CD4-positive, alpha-beta T cell treated with Interleukin-12 subunit alpha and Interleukin-12 subunit beta, for 1 hour (primary cell): Measurements from ENCODE around the gene CDK16.
A peak's percentile ranks its signal among the peaks of the same experiment; 100 is the strongest.

ENCODE experiments used
- DNase-seq: peaks from one replicate; pipeline ENCODE4 v3.0.0-alpha.2; 2020

Gene CDK16

DNA sequence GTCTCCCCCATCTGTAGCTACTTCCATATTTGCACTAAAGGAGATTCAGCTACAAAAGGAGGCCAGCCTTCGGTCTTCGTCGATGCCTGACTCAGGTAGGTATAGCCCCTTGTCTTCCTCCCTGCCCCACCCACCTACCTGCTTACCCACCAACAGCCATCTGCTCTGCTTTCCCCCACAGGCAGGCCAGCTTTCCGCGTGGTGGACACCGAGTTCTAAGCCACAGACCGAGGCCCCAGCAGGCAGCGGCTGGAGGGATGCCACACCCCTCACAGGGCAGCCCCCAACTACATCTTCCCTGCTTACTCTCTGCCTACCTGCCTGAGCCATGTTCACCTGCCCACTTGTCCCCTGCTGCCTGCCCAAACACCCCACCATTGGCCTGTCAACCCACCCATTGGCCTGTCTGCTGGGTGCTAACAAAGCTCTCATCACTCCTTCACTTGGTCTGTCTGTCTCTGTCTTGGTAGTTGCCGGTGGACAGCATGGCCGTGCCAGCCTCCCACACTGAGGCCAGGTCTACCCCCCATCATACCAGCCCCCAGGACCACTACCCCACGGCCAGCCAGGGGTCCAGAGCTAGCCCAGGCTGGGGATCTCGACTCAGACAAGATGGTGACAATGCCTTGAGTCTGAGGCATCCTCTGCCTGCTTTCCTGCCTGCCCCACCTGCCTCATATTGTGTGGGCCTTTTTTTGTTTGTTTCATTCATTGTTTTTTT is 10.2 kb downstream of the CDK16 start:
- DNase-seq: no peak

DNA sequence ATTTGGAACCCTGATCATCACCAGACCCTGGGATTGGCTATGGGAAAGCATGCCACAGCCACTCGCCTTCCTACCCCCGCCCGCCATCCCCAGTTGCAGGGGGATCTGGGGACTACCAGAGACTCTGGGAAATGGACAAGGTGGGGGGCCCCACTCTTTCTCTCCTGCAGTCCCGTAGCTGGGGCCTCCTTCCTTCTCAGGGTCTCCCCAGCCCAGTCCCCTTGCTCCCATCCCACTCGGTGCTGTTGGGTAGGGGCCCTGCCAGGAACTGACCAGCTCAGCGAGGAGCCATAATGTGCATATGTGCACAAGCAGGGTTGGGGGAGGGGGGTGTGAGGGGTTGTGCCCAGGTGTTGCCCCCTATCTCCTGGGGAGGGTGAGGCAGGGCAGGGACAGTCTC is 10.9 kb downstream of the CDK16 start:
- no peak for DNase-seq

- DNase-seq: no peak
These were observed 11.8 kb downstream of the CDK16 start for GRCh38 chrX:47230136-47230868.

DNA sequence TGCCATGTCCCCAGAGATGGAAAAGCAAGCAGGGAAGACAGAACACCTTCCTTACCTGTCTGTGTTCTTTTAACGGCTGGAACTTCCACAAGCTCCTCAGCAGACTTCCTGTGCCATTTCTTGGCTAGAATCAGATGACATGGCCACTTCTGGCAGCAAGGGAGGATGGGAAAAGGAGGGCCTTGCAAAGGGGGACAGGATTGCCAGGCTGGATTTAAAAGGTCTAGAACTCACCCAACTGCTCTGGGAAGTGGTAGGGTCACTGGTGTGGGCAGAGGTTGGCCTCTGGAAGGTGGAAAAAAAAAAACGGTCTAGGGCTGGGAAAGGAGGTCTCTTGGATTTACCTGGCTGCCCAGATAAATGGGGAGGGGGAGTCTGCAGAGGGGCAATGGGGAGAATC is 12.7 kb downstream of the CDK16 start:
- no peak for DNase-seq

GRCh38 chrX:47232197-47232802 is 13.8 kb downstream of the CDK16 start:
- no peak for DNase-seq

GRCh38 chrX:47232803-47233332 is 14.4 kb downstream of the CDK16 start, which contains the start of gene USP11:
Gene USP11, plus strand, starts transcription at chrX:47233009. Its CDS starts 35 bp downstream, at chrX:47233044.
- peak; percentile 70 for DNase-seq

GRCh38 chrX:47233333-47234113 is 15.0 kb downstream of the CDK16 start:
- DNase-seq: peak; percentile 97

GRCh38 chrX:47234583-47234982 is 16.1 kb downstream of the CDK16 start:
- no peak for DNase-seq

- DNase-seq: no peak
These were observed 17.2 kb downstream of the CDK16 start for GRCh38 chrX:47235691-47236103.

DNA sequence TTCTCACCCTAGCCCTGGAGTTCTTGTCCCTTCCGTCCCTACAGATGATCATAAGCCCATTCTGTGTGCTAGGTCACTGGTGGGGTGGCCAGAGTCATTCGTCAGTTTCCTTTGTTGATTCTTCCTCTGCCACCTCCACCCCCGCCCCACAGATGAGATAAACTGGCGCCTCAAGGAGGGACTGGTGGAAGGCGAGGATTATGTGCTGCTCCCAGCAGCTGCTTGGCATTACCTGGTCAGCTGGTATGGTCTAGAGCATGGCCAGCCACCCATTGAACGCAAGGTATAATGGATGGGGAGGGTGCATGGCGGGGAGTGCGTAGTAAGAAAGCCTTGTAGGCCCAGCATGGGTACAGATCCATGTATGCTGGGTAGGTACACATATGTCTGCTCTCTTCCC is 20.7 kb downstream of the CDK16 start:
- DNase-seq: no peak

DNA sequence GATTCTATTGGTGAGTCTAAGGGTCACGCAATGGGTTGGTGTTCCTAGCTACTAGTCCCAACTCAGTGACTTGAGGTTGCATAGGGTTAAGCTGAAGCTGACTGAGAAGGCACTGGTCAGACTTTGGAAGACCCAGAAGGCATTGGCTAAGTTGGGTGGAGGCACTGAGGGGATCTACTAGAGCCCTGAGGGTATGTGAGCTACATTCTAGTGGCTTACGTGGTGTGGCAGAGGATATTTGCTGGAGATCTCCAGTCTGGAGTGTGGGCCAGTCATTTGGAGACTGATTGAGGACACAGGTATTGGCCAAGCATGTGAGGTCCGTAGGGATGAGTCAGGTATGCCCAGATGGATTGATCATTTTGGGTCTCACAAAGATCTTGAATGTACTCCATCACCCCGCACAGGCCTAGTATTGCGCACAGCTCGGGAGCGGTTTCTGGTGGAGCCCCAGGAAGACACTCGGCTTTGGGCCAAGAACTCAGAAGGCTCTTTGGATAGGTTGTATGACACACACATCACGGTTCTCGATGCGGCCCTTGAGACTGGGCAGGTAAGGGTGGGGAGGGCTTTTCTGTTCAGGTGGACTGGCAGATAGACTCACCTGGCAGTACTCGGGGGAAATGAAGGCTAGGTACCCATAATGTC is 21.5 kb downstream of the CDK16 start:
- no peak for DNase-seq

DNA sequence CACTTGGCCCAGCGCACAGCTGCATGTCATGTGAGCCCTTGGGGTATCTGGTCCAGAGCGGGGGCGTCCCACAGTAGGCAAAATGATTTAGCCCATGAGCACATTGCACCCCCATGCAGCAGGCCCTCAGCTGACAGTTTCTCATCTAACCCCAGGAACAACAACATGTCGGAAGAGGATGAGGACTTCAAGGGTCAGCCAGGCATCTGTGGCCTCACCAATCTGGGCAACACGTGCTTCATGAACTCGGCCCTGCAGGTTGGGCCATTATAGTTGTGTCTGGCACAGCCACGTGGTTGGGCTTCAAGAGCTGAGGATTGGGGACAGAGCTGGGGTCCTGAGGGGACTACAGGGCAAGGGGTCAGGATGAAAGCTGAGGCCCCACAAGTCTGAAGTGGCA is 22.1 kb downstream of the CDK16 start:
- DNase-seq: no peak

DNA sequence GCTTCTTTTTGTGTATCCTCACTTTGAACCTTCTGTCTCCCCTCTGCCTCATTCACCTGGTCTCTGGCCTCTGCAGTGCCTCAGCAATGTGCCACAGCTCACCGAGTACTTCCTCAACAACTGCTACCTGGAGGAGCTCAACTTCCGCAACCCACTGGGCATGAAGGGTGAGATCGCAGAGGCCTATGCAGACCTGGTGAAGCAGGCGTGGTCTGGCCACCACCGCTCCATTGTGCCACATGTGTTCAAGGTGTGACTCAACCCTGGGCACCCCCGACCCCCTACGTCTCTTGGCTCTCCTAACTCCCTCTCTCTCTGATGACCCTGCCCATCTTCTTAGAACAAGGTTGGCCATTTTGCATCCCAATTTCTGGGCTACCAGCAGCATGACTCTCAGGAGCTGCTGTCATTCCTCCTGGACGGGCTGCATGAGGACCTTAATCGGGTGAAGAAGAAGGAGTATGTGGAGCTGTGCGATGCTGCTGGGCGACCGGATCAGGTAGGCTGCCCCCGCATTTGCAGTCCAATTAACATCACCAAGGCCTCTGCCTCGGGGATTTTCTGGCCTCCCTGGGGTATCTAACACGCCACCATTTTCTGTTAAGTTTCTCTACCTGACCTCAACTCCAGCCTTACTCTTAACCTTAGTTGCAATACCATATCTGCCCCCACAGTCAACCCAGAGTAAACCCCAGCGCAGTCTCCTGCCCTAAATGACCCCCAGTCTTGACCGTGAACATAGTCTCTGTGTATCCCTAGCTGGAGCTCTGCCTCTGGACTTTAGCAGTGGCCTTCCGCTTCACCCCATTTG is 22.9 kb downstream of the CDK16 start:
- DNase-seq: no peak

DNA sequence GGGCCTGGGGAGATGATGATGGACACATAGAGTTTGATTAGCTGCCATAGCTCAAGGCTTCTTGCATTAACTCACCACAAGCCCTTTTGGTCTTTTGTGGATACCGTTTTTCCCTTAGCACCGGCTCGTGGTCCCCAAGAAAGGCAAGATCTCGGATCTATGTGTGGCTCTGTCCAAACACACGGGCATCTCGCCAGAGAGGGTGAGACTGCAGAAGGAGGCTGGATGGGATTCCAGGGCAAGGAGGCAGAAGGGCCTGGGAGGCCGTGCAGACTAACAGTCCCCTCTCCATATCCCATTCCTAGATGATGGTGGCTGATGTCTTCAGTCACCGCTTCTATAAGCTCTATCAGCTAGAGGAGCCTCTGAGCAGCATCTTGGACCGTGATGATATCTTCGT is 23.8 kb downstream of the CDK16 start:
- DNase-seq: no peak

GRCh38 chrX:47243351-47243750 is 24.9 kb downstream of the CDK16 start:
- DNase-seq: no peak

GRCh38 chrX:47244676-47245075 is 26.2 kb downstream of the CDK16 start:
- no peak for DNase-seq

- DNase-seq: no peak
These were observed 26.7 kb downstream of the CDK16 start for GRCh38 chrX:47245156-47245555.

GRCh38 chrX:47247206-47247998 is 28.9 kb downstream of the CDK16 start:
- DNase-seq: no peak

- DNase-seq: no peak
These were observed 29.5 kb downstream of the CDK16 start for GRCh38 chrX:47247999-47248320.

DNA sequence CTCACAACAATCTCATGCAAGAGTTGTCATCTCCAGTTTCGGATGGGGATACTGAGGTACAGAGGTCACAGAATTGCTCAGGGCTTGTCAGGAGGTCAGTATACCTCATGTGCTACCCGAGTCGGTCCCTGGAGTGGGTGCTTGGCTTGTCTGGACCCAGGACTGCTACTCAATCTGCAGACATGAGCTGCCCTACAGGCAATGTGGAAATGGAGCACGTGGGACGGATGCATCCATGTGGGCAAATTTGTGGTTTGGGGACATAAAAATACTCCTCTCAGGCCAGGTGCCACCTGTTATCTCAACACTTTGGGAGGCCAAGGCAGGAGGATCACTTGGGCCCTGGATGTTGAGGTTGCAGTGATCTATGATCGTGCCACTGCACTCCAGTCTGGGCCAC is 30.1 kb downstream of the CDK16 start:
- no peak for DNase-seq

GRCh38 chrX:47250017-47250347 is 31.5 kb downstream of the CDK16 start:
- no peak for DNase-seq
